Measurements from ENCODE around the gene NR2C1. TPM values are rescaled to one million over a fixed set of nuclear protein-coding genes. Genes with fewer than 3 reads are reported as not detected.

Gene NR2C1
- total and polyA plus RNA-seq, 3 donors from 2014 or later: 66.3 to 114 (median 102) TPM

DNA sequence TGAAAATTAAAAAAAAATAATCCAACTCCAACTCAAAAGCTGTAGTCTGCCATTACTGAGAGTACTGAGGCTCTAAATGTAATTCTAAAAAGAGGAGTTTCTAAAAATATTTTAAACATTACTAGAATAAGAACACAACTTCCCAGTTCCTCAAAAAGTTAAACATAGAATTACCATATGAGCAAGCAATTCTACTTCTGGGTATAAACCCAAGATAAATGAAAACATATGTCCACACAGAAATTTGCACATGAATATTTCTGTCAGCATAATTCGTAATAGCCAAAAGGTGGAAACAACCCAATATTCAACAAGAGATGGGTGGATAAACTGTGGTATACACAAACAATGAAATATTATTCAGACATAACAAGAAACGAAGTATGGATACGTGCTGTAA lies 15.0 kb upstream of the NR2C1 start:
- no peak for DNase-seq
- Histone ChIP-seq H3K27ac (no peak overlapping the region), H3K27me3 (no peaks in the 10 kb centered on the region), H3K4me3 (no peak overlapping the region), H3K4me1 (peaks cover 36% of the 10 kb centered on the region), H3K36me3 (ENCODE audit: low read depth, missing control alignments) (no peaks in the 10 kb centered on the region), H3K9me3 (no peaks in the 10 kb centered on the region)
- no peak for TF ChIP-seq CTCF (IDR thresholded peaks at IDR 0.05)
- TF ChIP-seq POLR2A (IDR thresholded peaks at IDR 0.05): no peak
- intact Hi-C loops (cut with DNase I; ENCODE audit: low total_unique reads): no loop called here
- 87% methylated on average over 3 of the region's 3 CpGs for WGBS, 2 donors

GRCh38 chr12:95085612-95086011 lies 12.2 kb upstream of the NR2C1 start:
- H3K27ac ChIP-seq: peak overlapping the region in 1 of 2 donors; percentile 75
- peaks cover 36% of the 10 kb centered on the region for H3K4me1 ChIP-seq
- H3K27me3 ChIP-seq: no peaks in the 10 kb centered on the region
- H3K36me3 ChIP-seq (ENCODE audit: low read depth, missing control alignments): no peaks in the 10 kb centered on the region
- no peak for DNase-seq
- H3K4me3 ChIP-seq: no peak overlapping the region
- TF ChIP-seq CTCF (IDR thresholded peaks at IDR 0.05) (no peak), POLR2A (IDR thresholded peaks at IDR 0.05) (no peak)
- no peaks in the 10 kb centered on the region for H3K9me3 ChIP-seq
- intact Hi-C loops (cut with DNase I; ENCODE audit: low total_unique reads): no loop called here

DNA sequence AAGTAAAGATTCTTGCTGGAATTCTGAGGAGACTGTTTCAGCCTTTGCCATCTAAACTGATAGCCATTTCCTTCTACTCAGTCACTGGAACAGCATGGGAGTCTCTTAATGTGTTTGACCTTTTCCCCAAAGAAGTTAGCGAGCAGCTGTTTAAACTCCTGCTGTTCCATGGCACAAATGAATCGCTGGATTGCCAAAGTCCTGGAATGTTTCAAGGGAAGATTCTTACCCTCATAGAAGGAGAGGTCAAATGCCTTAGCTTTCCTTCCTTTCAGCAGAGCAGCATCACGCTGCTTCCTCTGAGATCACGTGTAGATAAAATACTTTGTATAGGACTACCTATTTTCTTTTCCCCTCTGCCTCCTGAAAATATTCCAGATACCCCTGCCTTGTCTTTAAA lies 10.5 kb upstream of the NR2C1 start:
- 15 to 24% methylated on average over 4 of the region's 4 CpGs for WGBS, 2 donors
- Histone ChIP-seq H3K9me3 (no peaks in the 10 kb centered on the region), H3K27ac (peak overlapping the region; percentile 55 to 75), H3K4me1 (peaks cover 24% of the 10 kb centered on the region), H3K27me3 (no peaks in the 10 kb centered on the region), H3K36me3 (ENCODE audit: low read depth, missing control alignments) (no peaks in the 10 kb centered on the region), H3K4me3 (no peak overlapping the region)
- peak; percentile 39 for DNase-seq
- TF ChIP-seq POLR2A (IDR thresholded peaks at IDR 0.05) (no peak), CTCF (IDR thresholded peaks at IDR 0.05) (no peak)
- intact Hi-C loops (cut with DNase I; ENCODE audit: low total_unique reads): no loop called here

DNA sequence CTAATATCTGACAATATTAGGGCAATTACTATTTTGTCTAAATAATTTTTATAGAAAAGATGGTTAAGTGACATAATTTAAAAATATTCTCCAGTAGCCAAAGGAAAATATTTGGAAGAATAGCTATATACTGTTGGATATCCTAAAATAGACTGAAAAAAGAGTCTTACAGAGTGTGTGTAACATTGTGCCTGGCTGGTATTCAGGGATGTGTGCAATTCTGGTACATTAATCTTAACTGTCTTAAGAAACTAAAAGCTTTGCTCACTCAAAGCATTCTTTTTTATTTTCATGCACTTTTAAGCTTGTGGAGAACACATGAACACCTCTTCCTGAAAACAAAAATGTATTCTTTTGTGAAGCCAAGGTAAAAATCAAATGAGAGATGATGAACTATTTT lies 10.1 kb upstream of the NR2C1 start:
- Histone ChIP-seq H3K4me3 (no peak overlapping the region), H3K4me1 (peaks cover 24% of the 10 kb centered on the region), H3K36me3 (ENCODE audit: low read depth, missing control alignments) (no peaks in the 10 kb centered on the region), H3K27ac (peak overlapping the region; percentile 55 to 75), H3K9me3 (no peaks in the 10 kb centered on the region), H3K27me3 (no peaks in the 10 kb centered on the region)
- no peak for DNase-seq
- intact Hi-C loops (cut with DNase I; ENCODE audit: low total_unique reads): no loop called here
- no peak for TF ChIP-seq POLR2A (IDR thresholded peaks at IDR 0.05)
- no peak for TF ChIP-seq CTCF (IDR thresholded peaks at IDR 0.05)

- WGBS, 2 donors: 56 to 75% methylated on average over 4 of the region's 4 CpGs
- no peak for DNase-seq
- Histone ChIP-seq H3K27ac (peak overlapping the region in 1 of 2 donors; percentile 21), H3K36me3 (ENCODE audit: low read depth, missing control alignments) (no peaks in the 10 kb centered on the region), H3K4me1 (peaks cover 15% of the 10 kb centered on the region), H3K27me3 (no peaks in the 10 kb centered on the region), H3K9me3 (no peaks in the 10 kb centered on the region), H3K4me3 (no peak overlapping the region)
- TF ChIP-seq POLR2A (IDR thresholded peaks at IDR 0.05): no peak
- TF ChIP-seq CTCF (IDR thresholded peaks at IDR 0.05): no peak
- intact Hi-C loops (cut with DNase I; ENCODE audit: low total_unique reads): no loop called here
Measured at GRCh38 chr12:95077341-95077740, 3.9 kb upstream of the NR2C1 start.

Measured in testis (tissue), 3 donors.